ENCODE measurements around the gene KRTAP12-1. TPM values are rescaled to one million over a fixed set of nuclear protein-coding genes. Genes with fewer than 3 reads are reported as not detected.
A peak's percentile ranks its signal among the peaks of the same experiment; 100 is the strongest.

The KRTAP12-1 gene
- total RNA-seq (2022) (not detected in 2 replicates), Bru-seq, nascent RNA (not detected), BruChase-seq, experiment 1, labeled RNA remaining after a 6-hour chase (not detected), BruChase-seq, experiment 2, labeled RNA remaining after a 2-hour chase (percentile 28 among the genes with signal in this experiment)
- long read RNA-seq, result 0 reads

- no TSS peak for BruUV-seq (replicated peaks)
- Mint-ChIP-seq H3K27me3 (ENCODE audit: unreplicated experiment) (peaks cover 92% of the 10 kb centered on the region), H3K4me3 (ENCODE audit: low read depth, unreplicated experiment) (no peak within 1 kb of the TSS), H3K36me3 (ENCODE audit: insufficient read depth, unreplicated experiment) (no peaks in the 10 kb centered on the region), H3K9me3 (ENCODE audit: low read depth, unreplicated experiment) (no peaks in the 10 kb centered on the region), H3K4me1 (ENCODE audit: low read depth, unreplicated experiment) (no peaks in the 10 kb centered on the region), H3K27ac (ENCODE audit: unreplicated experiment) (no peak within 1 kb of the TSS)
- DNase-seq, result no peak
- CTCF ChIA-PET, result no interaction called here
- intact Hi-C loops (cut with micrococcal nuclease; ENCODE audit: unreplicated experiment), result no loop called here
- TF ChIP-seq, protein P1, sequence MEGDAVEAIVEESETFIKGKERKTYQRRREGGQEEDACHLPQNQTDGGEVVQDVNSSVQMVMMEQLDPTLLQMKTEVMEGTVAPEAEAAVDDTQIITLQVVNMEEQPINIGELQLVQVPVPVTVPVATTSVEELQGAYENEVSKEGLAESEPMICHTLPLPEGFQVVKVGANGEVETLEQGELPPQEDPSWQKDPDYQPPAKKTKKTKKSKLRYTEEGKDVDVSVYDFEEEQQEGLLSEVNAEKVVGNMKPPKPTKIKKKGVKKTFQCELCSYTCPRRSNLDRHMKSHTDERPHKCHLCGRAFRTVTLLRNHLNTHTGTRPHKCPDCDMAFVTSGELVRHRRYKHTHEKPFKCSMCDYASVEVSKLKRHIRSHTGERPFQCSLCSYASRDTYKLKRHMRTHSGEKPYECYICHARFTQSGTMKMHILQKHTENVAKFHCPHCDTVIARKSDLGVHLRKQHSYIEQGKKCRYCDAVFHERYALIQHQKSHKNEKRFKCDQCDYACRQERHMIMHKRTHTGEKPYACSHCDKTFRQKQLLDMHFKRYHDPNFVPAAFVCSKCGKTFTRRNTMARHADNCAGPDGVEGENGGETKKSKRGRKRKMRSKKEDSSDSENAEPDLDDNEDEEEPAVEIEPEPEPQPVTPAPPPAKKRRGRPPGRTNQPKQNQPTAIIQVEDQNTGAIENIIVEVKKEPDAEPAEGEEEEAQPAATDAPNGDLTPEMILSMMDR (IDR thresholded peaks at IDR 0.05; ENCODE audit: unreplicated experiment), result no peak
Measured at GRCh38 chr21:44681861-44682579, at the start of gene KRTAP12-1. TSS of gene KRTAP12-1 (minus strand) at chr21:44682163. CDS start at chr21:44682123, 40 bp downstream.

- Mint-ChIP-seq H3K27me3 (ENCODE audit: unreplicated experiment) (peaks cover 80% of the 10 kb centered on the region), H3K4me3 (ENCODE audit: low read depth, unreplicated experiment) (no peak overlapping the region), H3K36me3 (ENCODE audit: insufficient read depth, unreplicated experiment) (peaks cover 4% of the 10 kb centered on the region), H3K27ac (ENCODE audit: unreplicated experiment) (no peak overlapping the region), H3K9me3 (ENCODE audit: low read depth, unreplicated experiment) (no peaks in the 10 kb centered on the region), H3K4me1 (ENCODE audit: low read depth, unreplicated experiment) (no peaks in the 10 kb centered on the region)
- intact Hi-C loops (cut with micrococcal nuclease; ENCODE audit: unreplicated experiment), result no loop called here
- no TSS peak for BruUV-seq (replicated peaks)
- TF ChIP-seq, protein P1 (IDR thresholded peaks at IDR 0.05; ENCODE audit: unreplicated experiment), result no peak
- no peak for DNase-seq
- CTCF ChIA-PET, result interaction anchor here (0.6 to 0.7 kb wide), 2 partner anchors 9 to 805 kb away, joined by 3 to 9 read pairs; no protein-coding TSS in a partner anchor
Measured at GRCh38 chr21:44730951-44731579, 49.1 kb upstream of the KRTAP12-1 start.

- CTCF ChIA-PET, result no interaction called here
- BruUV-seq (replicated peaks), result no TSS peak
- H3K27me3 Mint-ChIP-seq (ENCODE audit: unreplicated experiment), result peaks cover 89% of the 10 kb centered on the region
- H3K9me3 Mint-ChIP-seq (ENCODE audit: low read depth, unreplicated experiment), result no peaks in the 10 kb centered on the region
- TF ChIP-seq, protein P1 (IDR thresholded peaks at IDR 0.05; ENCODE audit: unreplicated experiment), result no peak
- no peak overlapping the region for H3K4me3 Mint-ChIP-seq (ENCODE audit: low read depth, unreplicated experiment)
- DNase-seq, result no peak
- H3K4me1 Mint-ChIP-seq (ENCODE audit: low read depth, unreplicated experiment), result no peaks in the 10 kb centered on the region
- intact Hi-C loops (cut with micrococcal nuclease; ENCODE audit: unreplicated experiment), result no loop called here
- no peak overlapping the region for H3K27ac Mint-ChIP-seq (ENCODE audit: unreplicated experiment)
- H3K36me3 Mint-ChIP-seq (ENCODE audit: insufficient read depth, unreplicated experiment), result peaks cover 4% of the 10 kb centered on the region
Measured at GRCh38 chr21:44730028-44730395, 48.0 kb upstream of the KRTAP12-1 start.

DNA sequence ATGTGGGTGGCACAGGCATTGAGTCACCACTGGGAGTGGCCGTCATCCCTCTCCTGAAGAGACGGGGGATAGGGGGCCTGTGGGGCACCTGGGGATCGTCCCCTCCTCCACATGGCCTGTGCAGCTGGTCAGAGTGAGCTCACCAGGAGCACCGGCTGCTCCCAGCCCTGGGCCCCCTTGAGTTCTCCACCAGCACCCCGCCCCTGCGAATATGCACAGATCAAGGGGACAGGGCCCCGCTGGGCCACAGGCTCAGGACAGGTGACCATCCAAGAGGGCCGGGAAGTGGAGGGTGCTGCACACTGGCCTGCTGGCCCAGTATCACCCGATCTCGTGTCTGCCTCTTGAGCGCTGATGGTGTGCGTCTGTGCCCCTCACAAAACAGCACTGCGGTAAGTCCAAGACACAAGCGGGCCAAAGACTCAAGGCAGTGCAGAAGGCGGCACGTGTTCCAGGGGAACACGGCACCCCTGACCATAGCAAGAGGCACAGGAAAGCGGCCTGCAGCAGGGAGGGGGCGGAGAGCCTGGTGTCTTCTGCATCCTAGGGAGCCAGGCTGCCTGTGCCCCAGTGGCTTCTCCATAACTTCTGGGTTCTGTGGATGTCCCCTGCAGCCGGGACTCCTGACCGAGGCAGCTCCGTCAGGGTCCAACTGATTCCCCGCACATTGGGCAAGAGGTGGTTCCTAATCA, 47.5 kb upstream of the KRTAP12-1 start:
- DNase-seq, result no peak
- no TSS peak for BruUV-seq (replicated peaks)
- Mint-ChIP-seq H3K27me3 (ENCODE audit: unreplicated experiment) (peaks cover 92% of the 10 kb centered on the region), H3K36me3 (ENCODE audit: insufficient read depth, unreplicated experiment) (peaks cover 4% of the 10 kb centered on the region), H3K4me3 (ENCODE audit: low read depth, unreplicated experiment) (no peak overlapping the region), H3K9me3 (ENCODE audit: low read depth, unreplicated experiment) (no peaks in the 10 kb centered on the region), H3K27ac (ENCODE audit: unreplicated experiment) (no peak overlapping the region), H3K4me1 (ENCODE audit: low read depth, unreplicated experiment) (no peaks in the 10 kb centered on the region)
- CTCF ChIA-PET, result no interaction called here
- TF ChIP-seq, protein P1 (IDR thresholded peaks at IDR 0.05; ENCODE audit: unreplicated experiment), result no peak
- intact Hi-C loops (cut with micrococcal nuclease; ENCODE audit: unreplicated experiment), result no loop called here

Measured in Calu3 (cell line).